ENCODE results near the gene OPRL1. TPM values are rescaled to one million over a fixed set of nuclear protein-coding genes. Genes with fewer than 3 reads are reported as not detected.

OPRL1 gene
- total and polyA plus RNA-seq, 2 donors (not counting 1 experiment from before 2014, with no cell fraction given), result 0.49 to 4.1 TPM

- TF ChIP-seq EZH2 (IDR thresholded peaks at IDR 0.05; ENCODE audit: low read length, missing control alignments) (no peak), CTCF (conservative IDR thresholded peaks at IDR 0.05 in 1 of 2, IDR thresholded peaks at IDR 0.05 in 1 of 2; ENCODE audit: low read depth in 1 of 2, low read length in 2 of 2) (no peak)
- H3K36me3 ChIP-seq (ENCODE audit: control insufficient read depth, insufficient read depth, low read length), result no peaks in the 10 kb centered on the region
- no peaks in the 10 kb centered on the region for H4K20me1 ChIP-seq (ENCODE audit: control insufficient read depth, extremely low read depth, insufficient read depth, low read length)
- no peak for DNase-seq (ENCODE audit: low read depth in 2 of 2)
- no peaks in the 10 kb centered on the region for H3K79me2 ChIP-seq (ENCODE audit: control insufficient read depth, insufficient read depth, low read length)
- no peaks in the 10 kb centered on the region for H3K9me3 ChIP-seq (ENCODE audit: control insufficient read depth, insufficient read depth, low read depth, low read length)
- no peak overlapping the region for H2AFZ ChIP-seq (ENCODE audit: low read length)
- H3K4me3 ChIP-seq (replicated peaks in 1 of 4; ENCODE audit: control extremely low read depth in 1 of 4, insufficient read depth in 1 of 4, low read depth in 3 of 4, low read length in 4 of 4), result no peak overlapping the region
- H3K27me3 ChIP-seq (ENCODE audit: control insufficient read depth, insufficient read depth, low read length), result peaks cover 2% of the 10 kb centered on the region
- H3K4me1 ChIP-seq (ENCODE audit: control insufficient read depth, extremely low read depth, insufficient read depth, low read length), result no peaks in the 10 kb centered on the region
- H3K4me2 ChIP-seq (ENCODE audit: extremely low read depth, insufficient read depth, low read length), result no peak overlapping the region
- no peak overlapping the region for H3K27ac ChIP-seq (ENCODE audit: insufficient read depth, low read length)
- H3K9ac ChIP-seq (ENCODE audit: insufficient read depth, low read length), result no peak overlapping the region
Observed at GRCh38 chr20:64113796-64114355, 34.0 kb downstream of the OPRL1 start.

GRCh38 chr20:64114356-64114971 lies 34.6 kb downstream of the OPRL1 start:
- peaks cover 2% of the 10 kb centered on the region for H3K27me3 ChIP-seq (ENCODE audit: control insufficient read depth, insufficient read depth, low read length)
- H2AFZ ChIP-seq (ENCODE audit: low read length), result no peak overlapping the region
- H3K4me1 ChIP-seq (ENCODE audit: control insufficient read depth, extremely low read depth, insufficient read depth, low read length), result no peaks in the 10 kb centered on the region
- H3K9me3 ChIP-seq (ENCODE audit: control insufficient read depth, insufficient read depth, low read depth, low read length), result no peaks in the 10 kb centered on the region
- H3K27ac ChIP-seq (ENCODE audit: insufficient read depth, low read length), result no peak overlapping the region
- no peaks in the 10 kb centered on the region for H3K79me2 ChIP-seq (ENCODE audit: control insufficient read depth, insufficient read depth, low read length)
- H3K4me3 ChIP-seq (replicated peaks in 1 of 4; ENCODE audit: control extremely low read depth in 1 of 4, insufficient read depth in 1 of 4, low read depth in 3 of 4, low read length in 4 of 4), result no peak overlapping the region
- H3K36me3 ChIP-seq (ENCODE audit: control insufficient read depth, insufficient read depth, low read length), result no peaks in the 10 kb centered on the region
- no peaks in the 10 kb centered on the region for H4K20me1 ChIP-seq (ENCODE audit: control insufficient read depth, extremely low read depth, insufficient read depth, low read length)
- DNase-seq (ENCODE audit: low read depth in 2 of 2), result no peak
- H3K9ac ChIP-seq (ENCODE audit: insufficient read depth, low read length), result no peak overlapping the region
- no peak for TF ChIP-seq CTCF (conservative IDR thresholded peaks at IDR 0.05 in 1 of 2, IDR thresholded peaks at IDR 0.05 in 1 of 2; ENCODE audit: low read depth in 1 of 2, low read length in 2 of 2)
- no peak for TF ChIP-seq EZH2 (IDR thresholded peaks at IDR 0.05; ENCODE audit: low read length, missing control alignments)
- no peak overlapping the region for H3K4me2 ChIP-seq (ENCODE audit: extremely low read depth, insufficient read depth, low read length)

GRCh38 chr20:64115171-64115911 lies 35.5 kb downstream of the OPRL1 start:
- Histone ChIP-seq H3K27me3 (ENCODE audit: control insufficient read depth, insufficient read depth, low read length) (peaks cover 2% of the 10 kb centered on the region), H2AFZ (ENCODE audit: low read length) (no peak overlapping the region), H3K79me2 (ENCODE audit: control insufficient read depth, insufficient read depth, low read length) (no peaks in the 10 kb centered on the region), H3K9ac (ENCODE audit: insufficient read depth, low read length) (no peak overlapping the region), H3K4me3 (replicated peaks in 1 of 4; ENCODE audit: control extremely low read depth in 1 of 4, insufficient read depth in 1 of 4, low read depth in 3 of 4, low read length in 4 of 4) (no peak overlapping the region), H3K4me2 (ENCODE audit: extremely low read depth, insufficient read depth, low read length) (no peak overlapping the region), H3K36me3 (ENCODE audit: control insufficient read depth, insufficient read depth, low read length) (no peaks in the 10 kb centered on the region), H4K20me1 (ENCODE audit: control insufficient read depth, extremely low read depth, insufficient read depth, low read length) (no peaks in the 10 kb centered on the region), H3K4me1 (ENCODE audit: control insufficient read depth, extremely low read depth, insufficient read depth, low read length) (no peaks in the 10 kb centered on the region), H3K27ac (ENCODE audit: insufficient read depth, low read length) (no peak overlapping the region), H3K9me3 (ENCODE audit: control insufficient read depth, insufficient read depth, low read depth, low read length) (no peaks in the 10 kb centered on the region)
- DNase-seq (ENCODE audit: low read depth in 2 of 2), result no peak
- TF ChIP-seq CTCF (conservative IDR thresholded peaks at IDR 0.05 in 1 of 2, IDR thresholded peaks at IDR 0.05 in 1 of 2; ENCODE audit: low read depth in 1 of 2, low read length in 2 of 2) (no peak), EZH2 (IDR thresholded peaks at IDR 0.05; ENCODE audit: low read length, missing control alignments) (no peak)
